Measurements from ENCODE around the gene NINJ2.

GRCh38 chr12:588024-588322 is 75.3 kb downstream of the NINJ2 start:
- TF ChIP-seq SMC3 (conservative IDR thresholded peaks at IDR 0.05; ENCODE audit: poor library complexity) (no peak), CTCF (IDR thresholded peaks at IDR 0.05; ENCODE audit: poor library complexity, severe bottlenecking) (no peak), REST (IDR thresholded peaks at IDR 0.05; ENCODE audit: borderline replicate concordance) (no peak), MXI1 (conservative IDR thresholded peaks at IDR 0.05; ENCODE audit: poor library complexity, severe bottlenecking) (no peak), RAD21 (conservative IDR thresholded peaks at IDR 0.05) (no peak), EP300 (conservative IDR thresholded peaks at IDR 0.05; ENCODE audit: poor library complexity, severe bottlenecking) (no peak)
